SK-N-SH (cell line): ENCODE data around the gene ECI1. TPM values are rescaled to one million over a fixed set of nuclear protein-coding genes. Genes with fewer than 3 reads are reported as not detected.

Experiments
- CTCF ChIA-PET: fragments of 300-600, 350-600 bp; formaldehyde crosslinking; extraction: SDS; loops from one replicate; lab custom pipeline; 2021; lab: Yijun Ruan, JAX
- POLR2A ChIA-PET: fragments of 350-600 bp; sonication (Branson Sonifier 250); formaldehyde crosslinking; extraction: SDS; loops from one replicate; lab custom pipeline; 2020; ENCODE audit warnings: antibody characterized with exemption, inconsistent platforms; lab: Yijun Ruan, JAX
- DNase-seq: peaks from one replicate; pipeline ENCODE4 v3.0.0; 2012
- H2AFZ ChIP-seq: fragments of 200-600 bp; sonication (generic); 2 replicates; pipeline ENCODE4 v1.8.1; 2016; ENCODE audit warnings: antibody characterized with exemption, mild to moderate bottlenecking, low read depth
- H3F3A ChIP-seq: fragments of 200-600 bp; sonication (generic); replicated peaks from 2 replicates; pipeline ENCODE3; 2016; ENCODE audit warnings: antibody characterized with exemption, mild to moderate bottlenecking; ENCODE audit not compliant: insufficient read depth
- H3K27ac ChIP-seq, 2 experiments: fragments of 200-500 bp in 1 of 2; fragments of 200-600 bp in 1 of 2; sonication (Bioruptor generic) in 1 of 2; sonication (generic), shearing (Covaris generic) in 1 of 2; 2 replicates each; pipeline versions ENCODE4 v1.5.1 to v1.6.1; 2014 to 2016; ENCODE audit warnings: low read depth in 2 of 2, inconsistent platforms in 1 of 2, low read length in 1 of 2, mild to moderate bottlenecking in 1 of 2, mixed read lengths in 1 of 2
- H3K27me3 ChIP-seq: fragments of 200-600 bp; sonication (generic), shearing (Covaris generic); 2 replicates; pipeline ENCODE4 v1.6.1; 2016; ENCODE audit warnings: mixed run types; ENCODE audit not compliant: insufficient read depth
- H3K36me3 ChIP-seq, 2 experiments: fragments of 200-500 bp in 1 of 2; fragments of 200-600 bp in 1 of 2; sonication (Bioruptor generic) in 1 of 2; sonication (generic) in 1 of 2; replicated peaks in 1 of 2; 2 replicates each; pipeline versions ENCODE3 to v1.5.1; 2014 to 2016; ENCODE audit warnings: low read length in 1 of 2, mild to moderate bottlenecking in 1 of 2; ENCODE audit not compliant: insufficient read depth in 2 of 2, control insufficient read depth in 1 of 2
- H3K4me1 ChIP-seq, 2 experiments: fragments of 200-500 bp in 1 of 2; fragments of 200-600 bp in 1 of 2; sonication (Bioruptor generic) in 1 of 2; sonication (generic), shearing (Covaris generic) in 1 of 2; 2 replicates each; pipeline versions ENCODE4 v1.5.1 to v1.6.1; 2014 to 2016; ENCODE audit warnings: low read depth in 1 of 2, low read length in 1 of 2, mixed run types in 1 of 2; ENCODE audit not compliant: insufficient read depth in 2 of 2, control insufficient read depth in 1 of 2
- H3K4me2 ChIP-seq: fragments of 200-600 bp; sonication (generic), shearing (Covaris generic); 2 replicates; pipeline ENCODE4 v1.6.1; 2017; ENCODE audit warnings: mixed run types
- H3K4me3 ChIP-seq, 2 experiments: fragments of 200-500 bp in 1 of 2; fragments of 200-600 bp in 1 of 2; sonication (Bioruptor generic) in 1 of 2; sonication (generic), shearing (Covaris generic) in 1 of 2; 2 replicates each; pipeline versions ENCODE4 v1.5.1 to v1.8.1; 2014 to 2016; ENCODE audit warnings: low read depth in 2 of 2, inconsistent platforms in 1 of 2, low read length in 1 of 2, mild to moderate bottlenecking in 1 of 2, mixed read lengths in 1 of 2, moderate library complexity in 1 of 2
- H3K79me2 ChIP-seq: fragments of 200-600 bp; sonication (generic); 2 replicates; pipeline ENCODE4 v1.8.1; 2017; ENCODE audit warnings: mild to moderate bottlenecking; ENCODE audit not compliant: insufficient read depth
- H3K9ac ChIP-seq: fragments of 200-600 bp; sonication (generic); 2 replicates; pipeline ENCODE4 v1.6.1; 2017; ENCODE audit warnings: mixed run types
- H3K9me2 ChIP-seq: fragments of 200-600 bp; sonication (generic); 2 replicates; pipeline ENCODE4 v1.6.1; 2017; ENCODE audit warnings: mixed run types
- H3K9me3 ChIP-seq: fragments of 200-600 bp; sonication (generic); 2 replicates; pipeline ENCODE4 v1.6.1; 2017; ENCODE audit warnings: mixed run types, mild to moderate bottlenecking, moderate library complexity
- H4K20me1 ChIP-seq: fragments of 200-600 bp; sonication (generic); 2 replicates; pipeline ENCODE4 v1.6.1; 2017; ENCODE audit warnings: mild to moderate bottlenecking, mixed run types; ENCODE audit not compliant: insufficient read depth
- CTCF ChIP-seq: fragments of 200-600 bp; sonication (generic); IDR thresholded peaks from 2 replicates; pipeline ENCODE4 v1.6.1; 2017; ENCODE audit warnings: antibody characterized with exemption, mild to moderate bottlenecking, moderate library complexity
- ELF1 ChIP-seq: IDR thresholded peaks from 2 replicates; pipeline ENCODE4 v1.4.0; 2012
- EP300 ChIP-seq, 2 experiments: IDR thresholded peaks; 2 replicates each; pipeline versions ENCODE4 v1.4.0 to v1.6.1; 2012; ENCODE audit warnings: borderline replicate concordance in 1 of 2, low read depth in 1 of 2, low read length in 1 of 2
- FOSL2 ChIP-seq: IDR thresholded peaks from 2 replicates; pipeline ENCODE4 v1.4.0; 2012; ENCODE audit warnings: low read depth, mild to moderate bottlenecking, moderate library complexity, borderline replicate concordance
- FOXJ3 ChIP-seq: sonication (generic); formaldehyde crosslinking; IDR thresholded peaks from 2 replicates; pipeline ENCODE4 v1.5.1; 2020; ENCODE audit warnings: mild to moderate bottlenecking, missing genetic modification reagents
- FOXM1 ChIP-seq: IDR thresholded peaks from 2 replicates; pipeline ENCODE4 v1.4.0; 2012; ENCODE audit warnings: low read depth, mild to moderate bottlenecking
- GABPA ChIP-seq: IDR thresholded peaks from 2 replicates; pipeline ENCODE4 v1.4.0; 2012; ENCODE audit warnings: low read depth, mild to moderate bottlenecking
- GATA2 ChIP-seq: sonication (generic); formaldehyde crosslinking; IDR thresholded peaks from 2 replicates; pipeline ENCODE4 v1.5.0; 2020; ENCODE audit warnings: mild to moderate bottlenecking, missing genetic modification reagents
- JUND ChIP-seq: IDR thresholded peaks from 2 replicates; pipeline ENCODE4 v1.4.0; 2012
- MXI1 ChIP-seq: IDR thresholded peaks from 2 replicates; pipeline ENCODE4 v1.6.1; 2012; ENCODE audit warnings: mild to moderate bottlenecking, low read depth, low read length, improper control_type of control experiment
- NFIC ChIP-seq: IDR thresholded peaks from 2 replicates; pipeline ENCODE4 v1.4.0; 2012; ENCODE audit warnings: borderline replicate concordance
- NRF1 ChIP-seq: IDR thresholded peaks from 2 replicates; pipeline ENCODE4 v1.6.1; 2012; ENCODE audit warnings: low read depth, mild to moderate bottlenecking, low read length
- POLR2AphosphoS5 ChIP-seq: IDR thresholded peaks from 2 replicates; pipeline ENCODE4 v1.6.1; 2012; ENCODE audit warnings: low read depth, low read length
- RCOR1 ChIP-seq: fragments of 150-350 bp; IDR thresholded peaks from 2 replicates; pipeline ENCODE4 v1.6.1; 2017; ENCODE audit warnings: antibody characterized with exemption, low read length
- RFX5 ChIP-seq: IDR thresholded peaks from 2 replicates; pipeline ENCODE4 v1.6.1; 2012; ENCODE audit warnings: mild to moderate bottlenecking, improper control_type of control experiment, low read length
- RXRA ChIP-seq: IDR thresholded peaks from 2 replicates; pipeline ENCODE4 v1.4.0; 2012; ENCODE audit warnings: low read depth, mild to moderate bottlenecking, borderline replicate concordance
- TCF12 ChIP-seq: IDR thresholded peaks from 2 replicates; pipeline ENCODE4 v1.4.0; 2012
- USF1 ChIP-seq: IDR thresholded peaks from 2 replicates; pipeline ENCODE4 v1.4.0; 2012; ENCODE audit warnings: low read depth, borderline replicate concordance
- USF2 ChIP-seq: fragments of 150-350 bp; IDR thresholded peaks from 2 replicates; pipeline ENCODE4 v1.6.1; 2017; ENCODE audit warnings: antibody characterized with exemption, low read length, low read depth, borderline replicate concordance
- YY1 ChIP-seq: IDR thresholded peaks from 2 replicates; pipeline ENCODE4 v1.4.0; 2012; ENCODE audit warnings: low read depth, mild to moderate bottlenecking
- WGBS: methylation state at CpG from one replicate; pipeline ENCODE4 v1.1.6; 2017; ENCODE audit warnings: low lambda C conversion rate; 5-methylcytosine and 5-hydroxymethylcytosine counted together
- polyA plus RNA-seq, 3 experiments: library from polyadenylated mRNA; depleted of rRNA; stranded (reverse); fragments of >200 nt; gene quantifications; 2 replicates each; pipeline ENCODE4 v1.2.3, GENCODE V29; 2012

The ECI1 gene
- polyA plus RNA-seq, 1 of the 3 experiments (the other 2 are of a cell fraction): 61.8 TPM

- H3K9me2 ChIP-seq: no peaks in the 10 kb centered on the region
- H3K4me1 ChIP-seq: peaks cover 7 to 13% of the 10 kb centered on the region in 2 experiments; a peak in 1 of 4 replicates
- H3K4me3 ChIP-seq: no peak overlapping the region
- POLR2A ChIA-PET: interaction anchor here (1.8 kb wide), 1 partner anchor 9 kb away, joined by 8 read pairs; no protein-coding TSS in a partner anchor
- 95% methylated on average over 7 of the region's 7 CpGs for WGBS
- peak overlapping the region in 1 of 2 experiments; percentile 73; a peak in 1 of 4 replicates for H3K27ac ChIP-seq
- H3K36me3 ChIP-seq: peaks cover 32 to 56% of the 10 kb centered on the region in 2 experiments
- H3K27me3 ChIP-seq: no peaks in the 10 kb centered on the region
- CTCF ChIA-PET: interaction anchor here (1.8 to 3.5 kb wide), 5 partner anchors 9 to 249 kb away, joined by 8 to 33 read pairs (median 9); partner anchors contain the start of genes DNASE1L2 and RNPS1
- H2AFZ ChIP-seq: no peak overlapping the region
- TF ChIP-seq RFX5: no peak
- TF ChIP-seq FOXM1: no peak
- no peak for TF ChIP-seq MXI1
- TF ChIP-seq GATA2 (CRISPR knock-in tag): no peak
- no peak for TF ChIP-seq NFIC
- no peak for TF ChIP-seq ELF1
- no peak for TF ChIP-seq TCF12
- TF ChIP-seq USF1: no peak
- TF ChIP-seq FOXJ3 (CRISPR knock-in tag): no peak
- TF ChIP-seq POLR2AphosphoS5: no peak
- TF ChIP-seq FOSL2: no peak
- TF ChIP-seq CTCF: no peak
- no peak for TF ChIP-seq NRF1
- TF ChIP-seq JUND: no peak
- TF ChIP-seq YY1: no peak
- TF ChIP-seq RXRA: no peak
- no peak for TF ChIP-seq RCOR1
- no peak for TF ChIP-seq EP300 (IDR thresholded peaks at IDR 0.05; ENCODE audit: borderline replicate concordance in 1 of 2, low read depth in 1 of 2, low read length in 1 of 2)
- no peak for TF ChIP-seq USF2
- TF ChIP-seq GABPA: no peak
- peaks cover 46% of the 10 kb centered on the region for H3F3A ChIP-seq
- no peak for DNase-seq
- H3K9ac ChIP-seq: no peak overlapping the region
- H4K20me1 ChIP-seq: peaks cover 18% of the 10 kb centered on the region; the same call in 1 of the 2 replicates
- no peak overlapping the region for H3K4me2 ChIP-seq
- peaks cover 55% of the 10 kb centered on the region for H3K79me2 ChIP-seq
- H3K9me3 ChIP-seq: no peaks in the 10 kb centered on the region
Observed at GRCh38 chr16:2252806-2253148, 1.4 kb upstream of the ECI1 start.
